HG02678 (cell line): ENCODE measurements around the gene CHIA.

Source experiments
- ATAC-seq: cut with Tn5 transposase; IDR thresholded peaks from one replicate; pipeline ENCODE4 v1.9.1; 2021; ENCODE audit warnings: mild to moderate bottlenecking, moderate library complexity; ENCODE audit not compliant: unreplicated experiment

CHIA gene

DNA sequence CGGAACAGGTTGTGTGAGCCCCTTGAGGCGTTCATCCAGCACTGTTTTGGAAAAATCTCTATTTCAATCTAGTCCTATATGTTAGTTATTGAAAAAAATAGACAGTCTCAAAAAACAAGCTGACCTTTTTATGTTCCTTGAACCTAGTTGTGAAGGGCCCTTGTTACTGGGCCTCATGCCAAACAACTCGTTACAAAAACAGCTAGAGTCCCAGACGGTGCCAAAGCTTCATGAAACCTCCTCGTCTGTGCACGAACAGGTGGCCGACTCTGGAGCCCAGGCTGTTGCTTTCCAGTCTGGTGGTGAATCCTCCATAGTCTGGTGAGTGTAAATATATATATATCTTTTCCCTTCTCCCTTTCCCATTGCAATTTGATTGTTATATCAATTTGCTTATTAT lies at the start of gene CHIA:
CHIA (plus strand) TSS at position 222 of the 400 bp plus-strand sequence. CDS start 19,617 bp downstream, outside the sequence.
- no peak for ATAC-seq

DNA sequence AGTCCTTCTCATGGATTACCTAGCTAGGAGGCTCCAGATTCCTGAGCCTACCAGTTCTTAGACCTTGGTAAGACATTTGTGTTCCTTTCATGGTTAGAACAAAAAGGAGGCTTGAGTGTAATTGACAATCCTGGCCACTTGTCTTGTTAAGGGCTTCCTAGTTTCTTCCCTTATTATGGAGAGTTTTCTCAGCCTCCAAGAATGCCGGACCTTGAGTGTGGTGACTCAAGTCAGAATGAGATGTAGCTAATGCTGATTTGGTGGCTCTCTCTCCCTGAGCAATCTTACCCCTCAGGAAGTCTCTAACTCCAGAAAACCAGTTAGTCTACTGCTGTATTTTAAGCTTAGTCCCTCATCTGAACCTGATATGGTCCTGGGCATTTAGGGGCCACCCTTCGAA lies 48.9 kb upstream of the CHIA start:
- ATAC-seq: no peak

GRCh38 chr1:111242805-111243523 lies 47.7 kb upstream of the CHIA start:
- ATAC-seq: no peak

GRCh38 chr1:111247125-111247838 lies 43.4 kb upstream of the CHIA start:
- no peak for ATAC-seq

DNA sequence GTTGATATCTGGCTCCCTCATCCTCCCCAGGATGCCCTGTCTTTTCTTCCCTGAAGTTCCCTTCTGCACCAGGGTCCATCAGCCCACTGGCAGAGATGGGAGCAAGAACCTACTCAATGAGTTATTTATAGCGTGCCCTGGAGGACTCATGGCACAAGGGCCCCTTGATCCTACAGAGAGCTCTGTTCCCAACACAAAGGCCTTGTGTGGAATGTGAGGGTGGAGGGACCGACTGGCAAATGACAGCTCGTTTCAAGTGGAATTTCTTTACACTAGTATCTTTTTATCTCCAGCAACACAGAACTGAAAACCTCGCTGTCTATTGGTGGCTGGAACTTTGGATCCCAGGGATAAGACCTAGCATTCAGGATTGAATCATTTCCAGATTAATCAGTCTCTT lies 40.7 kb upstream of the CHIA start:
- ATAC-seq: no peak

DNA sequence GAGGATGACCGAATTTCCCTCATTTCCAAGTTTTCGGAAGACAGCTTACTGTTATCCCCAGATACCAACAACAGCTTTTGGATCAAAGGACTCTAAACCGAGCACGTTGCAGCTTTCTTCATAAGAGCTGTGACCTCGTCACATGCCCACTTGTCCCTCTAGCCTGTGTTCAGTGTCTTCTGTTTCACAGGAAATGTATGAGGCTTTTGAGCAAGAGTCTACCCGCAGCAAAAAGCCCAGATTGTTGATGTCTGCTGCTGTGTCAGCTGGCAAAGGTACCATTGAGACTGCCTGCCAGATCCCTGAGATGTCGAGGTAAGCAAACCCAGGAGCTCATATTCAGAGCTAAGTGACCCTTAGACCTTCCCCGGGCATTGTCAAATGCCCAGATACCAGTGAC lies 39.1 kb upstream of the CHIA start:
- no peak for ATAC-seq

- no peak for ATAC-seq
Observed at GRCh38 chr1:111252786-111253185, 37.9 kb upstream of the CHIA start.

- ATAC-seq: no peak
Observed at GRCh38 chr1:111253876-111254275, 36.8 kb upstream of the CHIA start.

DNA sequence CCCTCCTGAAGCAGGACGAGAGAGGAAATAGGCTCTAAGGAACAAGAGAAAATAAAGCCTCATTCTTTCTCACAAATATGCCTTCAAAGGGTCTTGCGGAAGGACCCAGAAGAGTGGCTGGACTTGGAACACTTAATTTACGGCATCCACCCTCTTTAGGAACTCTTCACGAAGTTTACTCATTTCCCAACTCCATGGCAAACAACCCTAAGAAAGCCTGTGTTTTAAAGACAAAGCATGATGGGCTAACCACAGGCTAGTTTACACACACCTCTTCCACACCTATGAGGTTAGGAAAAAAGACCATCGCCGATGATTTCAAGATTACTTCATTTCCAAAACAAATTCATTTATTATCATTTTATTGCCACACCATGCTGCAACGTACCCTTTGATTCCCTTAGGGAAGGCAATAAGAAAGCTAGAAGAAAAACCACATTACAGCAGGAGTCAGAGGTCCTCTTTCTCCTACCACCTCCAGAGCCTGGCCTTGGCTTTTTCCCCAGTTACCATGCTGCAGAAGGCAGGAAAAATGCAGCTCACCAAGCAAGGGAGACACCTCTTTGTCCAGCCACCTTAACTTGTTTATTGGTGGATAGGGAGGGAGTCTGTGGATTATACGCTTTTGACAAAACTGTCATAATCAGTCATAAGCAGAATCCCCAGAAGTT lies 33.5 kb upstream of the CHIA start:
- ATAC-seq: no peak

- no peak for ATAC-seq
Observed at GRCh38 chr1:111267801-111268508, 22.7 kb upstream of the CHIA start.

GRCh38 chr1:111269825-111270406 lies 20.7 kb upstream of the CHIA start:
- ATAC-seq: no peak

DNA sequence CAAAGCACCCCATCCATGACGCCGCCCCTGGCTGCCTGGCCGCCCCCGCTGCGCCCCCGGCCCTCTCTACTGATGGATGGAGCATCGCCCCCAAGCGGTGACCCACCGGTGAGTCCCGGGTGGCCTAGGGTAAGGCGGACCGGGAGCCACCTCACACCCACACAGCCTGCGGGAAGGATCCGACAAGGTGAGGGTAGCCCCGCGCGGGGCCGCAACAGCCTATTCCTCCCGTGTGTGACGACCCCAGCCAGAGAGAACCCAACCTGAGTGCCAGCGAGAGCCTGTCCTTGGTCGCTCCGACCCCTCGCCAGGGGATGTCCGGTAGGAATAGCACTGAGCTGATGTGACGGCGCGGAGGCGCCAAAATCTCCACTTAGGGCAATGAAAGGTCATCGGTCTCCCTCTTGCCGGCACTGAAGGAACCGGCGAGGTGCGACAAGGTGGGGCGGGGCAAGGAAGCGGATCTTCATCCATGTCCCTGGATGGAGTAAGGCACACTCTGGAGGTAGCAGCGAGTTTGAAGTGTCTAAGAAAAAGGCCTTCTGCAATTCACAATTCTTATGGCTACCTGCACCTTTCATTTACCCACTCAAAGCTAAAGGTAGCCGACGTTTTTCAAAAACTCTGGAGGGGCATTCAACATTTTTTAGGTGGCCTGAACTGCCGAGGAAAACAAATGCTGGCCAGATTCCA lies 19.7 kb upstream of the CHIA start:
- ATAC-seq: no peak

- no peak for ATAC-seq
Observed at GRCh38 chr1:111271464-111271801, 19.2 kb upstream of the CHIA start.

DNA sequence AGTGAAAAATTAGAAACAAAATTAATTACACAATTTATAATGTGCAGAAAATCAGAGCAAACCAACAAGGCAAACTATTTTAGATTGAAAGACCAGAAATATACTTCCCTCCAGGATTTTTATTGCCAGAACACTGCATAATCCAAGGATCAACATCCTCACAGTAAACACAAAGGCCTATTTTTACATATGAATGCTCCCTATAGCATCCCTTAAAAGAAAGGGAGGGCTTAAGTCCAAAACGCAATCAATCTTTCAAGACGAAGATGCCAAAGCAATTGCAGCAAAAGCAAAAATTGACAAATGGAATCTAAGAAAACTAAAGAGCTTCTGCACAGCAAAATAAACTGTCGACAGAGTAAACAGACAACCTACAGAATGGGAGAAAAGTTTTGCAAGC lies 18.6 kb upstream of the CHIA start:
- ATAC-seq: no peak

GRCh38 chr1:111274653-111275052 lies 16.0 kb upstream of the CHIA start:
- no peak for ATAC-seq

- no peak for ATAC-seq
Observed at GRCh38 chr1:111275079-111275478, 15.6 kb upstream of the CHIA start.

DNA sequence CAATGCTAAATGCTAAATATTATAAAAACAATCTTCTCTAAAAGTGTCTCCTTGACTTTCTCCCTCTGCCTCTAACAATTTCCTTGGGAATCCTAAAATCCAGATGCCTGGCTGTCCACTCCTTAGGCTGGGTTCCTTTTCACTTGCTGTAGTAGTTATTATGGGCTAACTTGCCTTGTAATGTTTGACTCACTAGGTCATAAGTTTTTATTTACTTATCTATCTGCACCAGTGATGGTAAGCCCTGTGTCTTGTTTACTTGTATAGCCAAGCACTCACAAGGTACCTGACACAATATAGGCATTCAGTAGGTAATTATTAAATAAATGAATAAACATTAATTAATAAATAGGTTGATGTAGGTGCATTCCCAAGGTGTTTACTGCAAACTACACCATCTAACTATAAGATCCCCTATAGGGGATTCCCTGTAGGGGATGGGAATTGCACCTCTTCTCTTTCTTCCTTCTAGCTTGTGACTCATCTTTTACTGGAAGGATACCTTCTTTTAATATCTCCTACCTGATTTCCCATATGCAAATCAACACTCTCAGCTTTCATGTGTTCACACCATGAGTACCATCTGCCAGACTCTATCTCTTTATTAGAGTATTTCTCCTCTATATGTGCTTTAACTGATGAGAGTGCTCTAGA lies 14.7 kb upstream of the CHIA start:
- ATAC-seq: no peak

GRCh38 chr1:111279144-111279543 lies 11.5 kb upstream of the CHIA start:
- ATAC-seq: no peak

DNA sequence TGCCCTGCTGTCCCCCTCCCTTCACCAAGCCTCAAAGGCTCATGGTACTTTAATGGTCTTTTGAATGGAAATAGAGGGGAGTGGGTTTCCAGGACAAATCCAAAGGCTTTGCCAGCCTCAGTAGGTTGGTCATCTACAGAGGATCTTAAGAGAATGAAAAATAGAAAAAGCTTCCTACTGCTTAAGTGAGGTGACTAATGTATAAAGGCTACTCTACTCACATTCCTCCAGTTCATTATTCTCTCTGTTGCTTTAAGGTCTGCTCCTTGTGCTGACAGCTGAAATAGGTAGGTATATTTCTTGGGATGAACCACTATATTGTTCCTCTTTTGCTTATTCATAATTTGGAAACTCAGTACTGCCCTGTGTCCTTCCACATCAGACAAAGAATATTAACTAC lies 10.4 kb upstream of the CHIA start:
- ATAC-seq: no peak

- no peak for ATAC-seq
Observed at GRCh38 chr1:111281411-111281810, 9.2 kb upstream of the CHIA start.
